GM06990 (cell line): ENCODE results near the gene EXOC3L1.

Experiments used
- DNase-seq: peaks from one replicate; pipeline ENCODE4 v3.0.0-alpha.2; 2011; ENCODE audit not compliant: insufficient read length; ENCODE audit errors: extremely low read depth
- H3K27me3 ChIP-seq: replicated peaks from 2 replicates; pipeline ENCODE4 v1.6.0; 2011; ENCODE audit warnings: low read length; ENCODE audit not compliant: control insufficient read depth, insufficient read depth
- H3K36me3 ChIP-seq: 2 replicates; pipeline ENCODE4 v1.5.1; 2011; ENCODE audit warnings: low read length; ENCODE audit not compliant: control insufficient read depth, insufficient read depth
- H3K4me3 ChIP-seq: replicated peaks from 2 replicates; pipeline ENCODE4 v1.5.1; 2011; ENCODE audit warnings: low read depth, mild to moderate bottlenecking, control low read depth, low read length
- CTCF ChIP-seq: IDR thresholded peaks from 2 replicates; pipeline ENCODE4 v1.5.1; 2011; ENCODE audit warnings: low read length, control low read depth, mild to moderate bottlenecking, inconsistent platforms; ENCODE audit not compliant: insufficient read depth, poor library complexity, severe bottlenecking

Gene EXOC3L1

DNA sequence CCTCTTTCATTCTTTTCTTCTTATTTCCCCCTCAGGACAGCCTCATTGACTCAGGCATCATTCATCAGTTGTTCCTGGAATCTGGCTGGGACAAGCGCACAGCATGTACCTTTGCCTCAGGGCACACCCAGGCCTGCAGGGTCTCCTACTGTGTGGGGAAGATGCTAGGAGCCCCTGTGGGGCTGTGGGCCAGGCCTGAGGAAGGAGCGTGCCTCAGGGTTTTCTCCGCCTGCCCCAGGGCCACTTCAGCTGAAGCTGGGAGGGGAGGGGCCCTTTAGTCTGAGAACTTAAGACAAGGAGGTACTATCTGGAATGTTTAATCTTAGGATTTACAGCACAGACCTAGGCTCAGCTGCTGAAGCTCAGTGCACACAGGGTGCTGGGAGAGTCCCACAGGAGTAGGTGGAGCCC is 16.9 kb upstream of the EXOC3L1 start:
- H3K36me3 ChIP-seq, result peaks cover 26% of the 10 kb centered on the region
- TF ChIP-seq CTCF, result no peak
- no peaks in the 10 kb centered on the region for H3K27me3 ChIP-seq
- no peak overlapping the region for H3K4me3 ChIP-seq
- DNase-seq, result no peak

GRCh38 chr16:67206129-67206837 is 16.3 kb upstream of the EXOC3L1 start:
- H3K36me3 ChIP-seq, result peaks cover 30% of the 10 kb centered on the region
- no peak for DNase-seq
- H3K27me3 ChIP-seq, result no peaks in the 10 kb centered on the region
- no peak overlapping the region for H3K4me3 ChIP-seq
- TF ChIP-seq CTCF, result no peak

DNA sequence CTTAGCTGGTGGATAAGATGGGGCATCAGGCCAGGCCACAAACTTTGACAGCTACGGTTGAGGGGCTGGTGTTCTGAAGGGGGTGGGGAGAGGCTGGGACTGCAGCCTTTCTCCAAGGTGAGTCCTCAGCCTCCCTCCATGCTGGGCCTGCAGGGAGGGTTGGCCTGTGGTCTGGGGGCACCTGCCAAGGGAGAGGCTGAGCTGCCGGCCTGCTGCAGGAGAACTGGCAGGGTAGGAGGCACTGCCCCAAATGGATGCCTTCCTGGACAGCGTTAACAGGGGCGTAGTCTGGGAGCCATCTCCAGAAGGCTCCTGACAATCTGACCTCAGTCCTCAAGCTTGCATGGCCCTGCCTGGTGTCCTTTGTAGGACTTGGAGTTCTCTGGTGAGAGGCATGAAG is 14.1 kb upstream of the EXOC3L1 start:
- DNase-seq, result no peak
- Histone ChIP-seq H3K4me3 (no peak overlapping the region), H3K27me3 (no peaks in the 10 kb centered on the region), H3K36me3 (peaks cover 40% of the 10 kb centered on the region)
- no peak for TF ChIP-seq CTCF

- no peak for DNase-seq
- Histone ChIP-seq H3K27me3 (no peaks in the 10 kb centered on the region), H3K4me3 (no peak overlapping the region), H3K36me3 (peaks cover 46% of the 10 kb centered on the region)
- TF ChIP-seq CTCF, result no peak
Measured at GRCh38 chr16:67202956-67203493, 13.1 kb upstream of the EXOC3L1 start.

DNA sequence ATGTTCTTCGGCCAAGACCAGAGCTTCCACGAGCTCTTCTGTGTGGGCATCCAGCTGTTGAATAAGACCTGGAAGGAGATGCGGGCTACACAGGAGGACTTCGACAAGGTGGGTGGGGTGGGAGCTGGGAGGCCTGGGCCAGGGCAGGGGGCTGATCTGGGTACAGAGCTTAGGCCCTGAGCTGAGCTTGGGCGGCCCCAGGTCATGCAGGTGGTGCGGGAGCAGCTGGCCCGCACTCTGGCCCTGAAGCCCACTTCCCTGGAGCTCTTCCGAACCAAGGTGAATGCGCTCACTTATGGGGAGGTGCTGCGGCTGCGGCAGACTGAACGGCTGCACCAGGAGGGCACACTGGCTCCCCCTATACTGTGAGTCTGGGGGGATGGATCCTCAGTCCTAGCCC is 12.5 kb upstream of the EXOC3L1 start:
- no peak for TF ChIP-seq CTCF
- Histone ChIP-seq H3K36me3 (peaks cover 50% of the 10 kb centered on the region), H3K27me3 (no peaks in the 10 kb centered on the region)

More for the DNA sequence above, 12.5 kb upstream of the EXOC3L1 start:
- DNase-seq, result no peak
- no peak overlapping the region for H3K4me3 ChIP-seq
